ENCODE results near the gene ZNF787.

DNA sequence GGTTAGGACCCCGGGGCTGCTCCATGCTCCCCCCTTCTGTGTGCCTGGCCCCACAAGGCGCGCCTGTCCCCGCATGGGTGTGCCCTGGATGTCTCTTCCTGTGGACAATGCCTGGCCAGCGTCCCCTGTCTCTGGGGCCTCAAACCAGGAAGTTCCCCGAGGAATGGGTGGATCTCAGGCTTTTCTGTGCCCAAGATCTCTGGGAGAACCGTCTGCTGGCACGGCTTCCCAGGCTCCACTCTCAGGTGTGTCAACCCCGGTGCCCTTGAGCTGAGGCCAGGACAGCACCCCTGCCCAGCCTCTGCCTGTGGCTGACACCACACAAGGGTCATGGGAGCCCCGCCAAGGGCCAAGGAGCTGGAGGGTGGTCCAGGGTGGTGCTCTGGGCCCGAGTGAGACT, 35.7 kb upstream of the ZNF787 start:
- TF ChIP-seq SP2 (IDR thresholded peaks at IDR 0.05; ENCODE audit: low read length) (no peak), SIX5 (IDR thresholded peaks at IDR 0.05; ENCODE audit: low read depth, low read length) (no peak), EZH2 (IDR thresholded peaks at IDR 0.05; ENCODE audit: low read depth, low read length, severe bottlenecking) (no peak), POLR2A (IDR thresholded peaks at IDR 0.05; ENCODE audit: control extremely low read depth in 1 of 2, low read depth in 2 of 2, low read length in 2 of 2) (no peak), CBX5 (IDR thresholded peaks at IDR 0.05; ENCODE audit: low read depth, low read length) (no peak), EP300 (IDR thresholded peaks at IDR 0.05; ENCODE audit: borderline replicate concordance in 1 of 2, low read depth in 2 of 2, low read length in 2 of 2) (no peak), POLR2AphosphoS5 (IDR thresholded peaks at IDR 0.05; ENCODE audit: low read depth, low read length) (no peak), YY1 (IDR thresholded peaks at IDR 0.05; ENCODE audit: low read depth, low read length) (no peak)
- TF ChIP-seq, protein P1, sequence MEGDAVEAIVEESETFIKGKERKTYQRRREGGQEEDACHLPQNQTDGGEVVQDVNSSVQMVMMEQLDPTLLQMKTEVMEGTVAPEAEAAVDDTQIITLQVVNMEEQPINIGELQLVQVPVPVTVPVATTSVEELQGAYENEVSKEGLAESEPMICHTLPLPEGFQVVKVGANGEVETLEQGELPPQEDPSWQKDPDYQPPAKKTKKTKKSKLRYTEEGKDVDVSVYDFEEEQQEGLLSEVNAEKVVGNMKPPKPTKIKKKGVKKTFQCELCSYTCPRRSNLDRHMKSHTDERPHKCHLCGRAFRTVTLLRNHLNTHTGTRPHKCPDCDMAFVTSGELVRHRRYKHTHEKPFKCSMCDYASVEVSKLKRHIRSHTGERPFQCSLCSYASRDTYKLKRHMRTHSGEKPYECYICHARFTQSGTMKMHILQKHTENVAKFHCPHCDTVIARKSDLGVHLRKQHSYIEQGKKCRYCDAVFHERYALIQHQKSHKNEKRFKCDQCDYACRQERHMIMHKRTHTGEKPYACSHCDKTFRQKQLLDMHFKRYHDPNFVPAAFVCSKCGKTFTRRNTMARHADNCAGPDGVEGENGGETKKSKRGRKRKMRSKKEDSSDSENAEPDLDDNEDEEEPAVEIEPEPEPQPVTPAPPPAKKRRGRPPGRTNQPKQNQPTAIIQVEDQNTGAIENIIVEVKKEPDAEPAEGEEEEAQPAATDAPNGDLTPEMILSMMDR (IDR thresholded peaks at IDR 0.05; ENCODE audit: control extremely low read depth in 1 of 3, insufficient read depth in 1 of 3, low read depth in 1 of 3, low read length in 3 of 3), result no peak
- TF ChIP-seq, protein P2, sequence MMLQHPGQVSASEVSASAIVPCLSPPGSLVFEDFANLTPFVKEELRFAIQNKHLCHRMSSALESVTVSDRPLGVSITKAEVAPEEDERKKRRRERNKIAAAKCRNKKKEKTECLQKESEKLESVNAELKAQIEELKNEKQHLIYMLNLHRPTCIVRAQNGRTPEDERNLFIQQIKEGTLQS (IDR thresholded peaks at IDR 0.05; ENCODE audit: insufficient read depth, low read depth, low read length), result no peak

All from H1 (cell line).